ENCODE data around the gene EBF3. TPM values are rescaled to one million over a fixed set of nuclear protein-coding genes. Genes with fewer than 3 reads are reported as not detected.

EBF3 gene
- total RNA-seq, 1 donor from 2014 or later: not detected

- H3K27ac Mint-ChIP-seq (ENCODE audit: unreplicated experiment): no peak overlapping the region
- DNase-seq (ENCODE audit: low spot score): no peak
- peaks cover 26% of the 10 kb centered on the region for H3K27me3 Mint-ChIP-seq (ENCODE audit: low read depth)
- TF ChIP-seq CTCF (IDR thresholded peaks at IDR 0.05): no peak
- H3K9me3 Mint-ChIP-seq (ENCODE audit: low read depth): no peaks in the 10 kb centered on the region
- no peaks in the 10 kb centered on the region for H3K4me1 Mint-ChIP-seq (ENCODE audit: low read depth)
- no peaks in the 10 kb centered on the region for H3K36me3 Mint-ChIP-seq (ENCODE audit: low read depth)
- no peak overlapping the region for H3K4me3 Mint-ChIP-seq (ENCODE audit: unreplicated experiment)
Measured at GRCh38 chr10:129896136-129896859, 67.8 kb downstream of the EBF3 start.

GRCh38 chr10:129895811-129896135 lies 68.3 kb downstream of the EBF3 start:
- no peaks in the 10 kb centered on the region for H3K9me3 Mint-ChIP-seq (ENCODE audit: low read depth)
- H3K36me3 Mint-ChIP-seq (ENCODE audit: low read depth): no peaks in the 10 kb centered on the region
- no peaks in the 10 kb centered on the region for H3K4me1 Mint-ChIP-seq (ENCODE audit: low read depth)
- no peak overlapping the region for H3K27ac Mint-ChIP-seq (ENCODE audit: unreplicated experiment)
- H3K4me3 Mint-ChIP-seq (ENCODE audit: unreplicated experiment): no peak overlapping the region
- H3K27me3 Mint-ChIP-seq (ENCODE audit: low read depth): peaks cover 26% of the 10 kb centered on the region
- no peak for DNase-seq (ENCODE audit: low spot score)
- no peak for TF ChIP-seq CTCF (IDR thresholded peaks at IDR 0.05)

- TF ChIP-seq CTCF (IDR thresholded peaks at IDR 0.05): no peak
- H3K9me3 Mint-ChIP-seq (ENCODE audit: low read depth): no peaks in the 10 kb centered on the region
- no peak overlapping the region for H3K4me3 Mint-ChIP-seq (ENCODE audit: unreplicated experiment)
- no peaks in the 10 kb centered on the region for H3K4me1 Mint-ChIP-seq (ENCODE audit: low read depth)
- no peak overlapping the region for H3K27ac Mint-ChIP-seq (ENCODE audit: unreplicated experiment)
- DNase-seq (ENCODE audit: low spot score): no peak
- peaks cover 20% of the 10 kb centered on the region for H3K27me3 Mint-ChIP-seq (ENCODE audit: low read depth)
- no peaks in the 10 kb centered on the region for H3K36me3 Mint-ChIP-seq (ENCODE audit: low read depth)
Measured at GRCh38 chr10:129894698-129895097, 69.4 kb downstream of the EBF3 start.

- no peak overlapping the region for H3K27ac Mint-ChIP-seq (ENCODE audit: unreplicated experiment)
- TF ChIP-seq CTCF (IDR thresholded peaks at IDR 0.05): no peak
- H3K27me3 Mint-ChIP-seq (ENCODE audit: low read depth): peaks cover 9% of the 10 kb centered on the region
- H3K4me3 Mint-ChIP-seq (ENCODE audit: unreplicated experiment): no peak overlapping the region
- H3K36me3 Mint-ChIP-seq (ENCODE audit: low read depth): no peaks in the 10 kb centered on the region
- DNase-seq (ENCODE audit: low spot score): no peak
- no peaks in the 10 kb centered on the region for H3K9me3 Mint-ChIP-seq (ENCODE audit: low read depth)
- H3K4me1 Mint-ChIP-seq (ENCODE audit: low read depth): no peaks in the 10 kb centered on the region
Measured at GRCh38 chr10:129893104-129894089, 70.7 kb downstream of the EBF3 start.

GRCh38 chr10:129892548-129893052 lies 71.5 kb downstream of the EBF3 start:
- peaks cover 3% of the 10 kb centered on the region for H3K27me3 Mint-ChIP-seq (ENCODE audit: low read depth)
- no peak for DNase-seq (ENCODE audit: low spot score)
- H3K4me3 Mint-ChIP-seq (ENCODE audit: unreplicated experiment): no peak overlapping the region
- H3K4me1 Mint-ChIP-seq (ENCODE audit: low read depth): no peaks in the 10 kb centered on the region
- H3K27ac Mint-ChIP-seq (ENCODE audit: unreplicated experiment): no peak overlapping the region
- no peaks in the 10 kb centered on the region for H3K36me3 Mint-ChIP-seq (ENCODE audit: low read depth)
- no peak for TF ChIP-seq CTCF (IDR thresholded peaks at IDR 0.05)
- no peaks in the 10 kb centered on the region for H3K9me3 Mint-ChIP-seq (ENCODE audit: low read depth)

Measured in chondrocyte (in vitro differentiated cells).